GM23338 (cell line): Measurements from ENCODE around the gene KRTAP22-2. TPM values are rescaled to one million over a fixed set of nuclear protein-coding genes. Genes with fewer than 3 reads are reported as not detected.

ENCODE experiments used
- ATAC-seq: fragments of 200-7000 bp; cut with Tn5 transposase; 3 replicates; pipeline ENCODE4 v1.9.1; 2020
- DNase-seq: peaks from one replicate; pipeline ENCODE4 v3.0.0-alpha.2; 2015; ENCODE audit warnings: low spot score
- H2AFZ ChIP-seq: fragments of 200-600 bp; sonication (generic); 2 replicates; pipeline ENCODE4 v1.8.0; 2016; ENCODE audit warnings: antibody characterized with exemption, mild to moderate bottlenecking, moderate library complexity
- H3F3A ChIP-seq: fragments of 200-600 bp; sonication (generic); replicated peaks from 2 replicates; pipeline ENCODE4 v1.8.0; 2017; ENCODE audit warnings: antibody characterized with exemption, mixed run types, low read depth
- H3K27ac ChIP-seq: fragments of 200-600 bp; sonication (generic); 2 replicates; pipeline ENCODE4 v1.6.1; 2016; ENCODE audit warnings: low read depth
- H3K27me3 ChIP-seq: fragments of 200-600 bp; sonication (generic); 2 replicates; pipeline ENCODE4 v1.8.0; 2016; ENCODE audit warnings: mild to moderate bottlenecking, mixed run types, moderate library complexity; ENCODE audit not compliant: insufficient read depth
- H3K36me3 ChIP-seq: fragments of 200-600 bp; sonication (generic); 2 replicates; pipeline ENCODE4 v1.8.0; 2016; ENCODE audit warnings: mild to moderate bottlenecking; ENCODE audit not compliant: insufficient read depth
- H3K4me1 ChIP-seq: fragments of 200-600 bp; sonication (generic); 2 replicates; pipeline ENCODE4 v1.8.0; 2016; ENCODE audit warnings: mild to moderate bottlenecking, moderate library complexity; ENCODE audit not compliant: insufficient read depth
- H3K4me2 ChIP-seq: fragments of 200-600 bp; sonication (generic); 2 replicates; pipeline ENCODE4 v1.7.1; 2017; ENCODE audit warnings: mixed run types
- H3K4me3 ChIP-seq: fragments of 200-600 bp; sonication (generic); 2 replicates; pipeline ENCODE4 v1.6.1; 2016; ENCODE audit warnings: mixed run types
- H3K79me2 ChIP-seq: fragments of 200-600 bp; sonication (generic); replicated peaks from 2 replicates; pipeline ENCODE4 v1.8.0; 2017; ENCODE audit warnings: mild to moderate bottlenecking; ENCODE audit not compliant: insufficient read depth
- H3K9me2 ChIP-seq: fragments of 200-600 bp; sonication (generic); 2 replicates; pipeline ENCODE4 v1.8.0; 2017; ENCODE audit not compliant: insufficient read depth
- H4K20me1 ChIP-seq: fragments of 200-600 bp; sonication (generic); replicated peaks from 2 replicates; pipeline ENCODE4 v1.8.0; 2017; ENCODE audit warnings: mild to moderate bottlenecking; ENCODE audit not compliant: insufficient read depth
- H3K27ac Mint-ChIP-seq: 2 replicates; pipeline ENCODE4 v1.8.0; 2020; ENCODE audit warnings: inconsistent platforms, mild to moderate bottlenecking, moderate library complexity, mixed read lengths
- H3K27me3 Mint-ChIP-seq: 3 replicates; pipeline ENCODE4 v1.8.0; 2022; ENCODE audit warnings: low read depth, mild to moderate bottlenecking, moderate library complexity, mixed read lengths, inconsistent platforms; ENCODE audit not compliant: insufficient read depth, poor library complexity
- H3K36me3 Mint-ChIP-seq: 3 replicates; pipeline ENCODE4 v1.8.0; 2021; ENCODE audit warnings: low read depth, mild to moderate bottlenecking, inconsistent platforms, moderate library complexity, mixed read lengths
- H3K4me1 Mint-ChIP-seq: 3 replicates; pipeline ENCODE4 v1.8.0; 2020; ENCODE audit warnings: mild to moderate bottlenecking, inconsistent platforms, mixed read lengths
- H3K4me3 Mint-ChIP-seq: 3 replicates; pipeline ENCODE4 v1.8.0; 2021; ENCODE audit warnings: moderate library complexity, mild to moderate bottlenecking, inconsistent platforms, mixed read lengths
- H3K9me3 Mint-ChIP-seq: 3 replicates; pipeline ENCODE4 v1.8.0; 2020; ENCODE audit warnings: moderate library complexity, mild to moderate bottlenecking, inconsistent platforms, mixed read lengths
- CREB1 ChIP-seq: fragments of 250-450 bp; sonication (Bioruptor Pico); IDR thresholded peaks from 2 replicates; pipeline ENCODE4 v1.5.0; 2020; ENCODE audit warnings: low read depth, mild to moderate bottlenecking, moderate library complexity
- EZH2 ChIP-seq: fragments of 200-600 bp; sonication (generic); IDR thresholded peaks from one replicate; pipeline ENCODE4 v1.8.0; 2017; ENCODE audit warnings: antibody characterized with exemption, mild to moderate bottlenecking, low read depth; ENCODE audit not compliant: unreplicated experiment
- JUNB ChIP-seq: IDR thresholded peaks from one replicate; pipeline ENCODE4 v1.6.1; 2016; ENCODE audit warnings: antibody characterized with exemption; ENCODE audit not compliant: unreplicated experiment
- NANOG ChIP-seq: IDR thresholded peaks from 2 replicates; pipeline ENCODE4 v1.6.1; 2016; ENCODE audit warnings: antibody characterized with exemption, borderline replicate concordance
- POLR2AphosphoS5 ChIP-seq: IDR thresholded peaks from 2 replicates; pipeline ENCODE4 v1.6.1; 2016; ENCODE audit warnings: antibody characterized with exemption, low read depth
- STAT1 ChIP-seq: IDR thresholded peaks from one replicate; pipeline ENCODE4 v1.6.1; 2016; ENCODE audit warnings: antibody characterized with exemption; ENCODE audit not compliant: unreplicated experiment
- ZNF114 ChIP-seq: fragments of 250-450 bp; sonication (Bioruptor Pico); IDR thresholded peaks from 2 replicates; pipeline ENCODE4 v1.5.0; 2020; ENCODE audit warnings: mild to moderate bottlenecking, moderate library complexity
- ZNF331 ChIP-seq: fragments of 250-450 bp; sonication (Bioruptor Pico); IDR thresholded peaks from 2 replicates; pipeline ENCODE4 v1.5.0; 2020; ENCODE audit warnings: low read depth, mild to moderate bottlenecking, moderate library complexity
- polyA plus RNA-seq: library from polyadenylated mRNA; unstranded; fragments of >200 nt; fragmentation: Nextera tagmentation; extraction: Ambion mirVana; gene quantifications from 2 replicates; pipeline ENCODE4 v1.2.1, GENCODE V29; 2016
- total RNA-seq: library from RNA; depleted of rRNA; stranded (reverse); fragments of >200 nt; shearing (Covaris generic); gene quantifications from 2 replicates; pipeline ENCODE4 v1.2.3, GENCODE V29; 2014
- TF ChIP-seq, protein P1 (sequence below): IDR thresholded peaks from one replicate; pipeline ENCODE4 v1.6.1; 2018; ENCODE audit warnings: antibody characterized with exemption; ENCODE audit not compliant: unreplicated experiment
- TF ChIP-seq, protein P2 (sequence below): fragments of 250-450 bp; sonication (Bioruptor Pico); IDR thresholded peaks from 2 replicates; pipeline ENCODE4 v1.5.0; 2020; ENCODE audit warnings: mild to moderate bottlenecking, moderate library complexity
- TF ChIP-seq, protein P3 (sequence below), 2 experiments: fragments of 200-600 bp in 1 of 2; sonication (generic) in 1 of 2; conservative IDR thresholded peaks; 2 replicates each; pipeline versions ENCODE4 v1.5.1 to v1.6.1; 2016 to 2017; ENCODE audit warnings: antibody characterized with exemption in 2 of 2, low read depth in 2 of 2, mild to moderate bottlenecking in 2 of 2, moderate library complexity in 1 of 2

Gene KRTAP22-2
- total and polyA plus RNA-seq, 2 experiments from 2014 or later, result not detected

DNA sequence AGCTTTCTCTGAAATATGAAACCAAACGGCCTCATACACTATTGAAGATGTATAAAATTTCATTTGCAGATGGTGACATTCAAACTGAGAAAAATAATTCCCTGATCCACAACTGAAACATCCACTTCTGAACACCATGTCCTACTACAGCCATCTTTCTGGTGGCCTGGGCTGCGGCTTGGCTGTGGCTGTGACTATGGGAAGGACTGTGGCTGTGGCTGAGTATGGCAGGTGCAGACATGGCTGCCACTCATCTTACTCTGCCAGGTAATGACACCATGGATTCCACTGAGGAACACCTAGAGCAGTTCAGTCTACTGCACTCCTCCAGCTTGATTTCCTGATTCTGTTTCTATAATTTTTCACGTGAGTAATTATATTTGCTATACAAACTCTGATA lies 30.3 kb upstream of the KRTAP22-2 start, which contains the start of gene KRTAP20-4:
Gene KRTAP20-4, plus strand, starts transcription at position 106 of the 400 bp plus-strand sequence.
- TF ChIP-seq JUNB, result no peak
- peaks cover 8% of the 10 kb centered on the region for H3K9me3 Mint-ChIP-seq
- Histone ChIP-seq H3K79me2 (no peaks in the 10 kb centered on the region), H3K9me2 (peaks cover 3% of the 10 kb centered on the region; the same call in 1 of the 2 replicates), H3K27me3 (no peaks in the 10 kb centered on the region), H2AFZ (no peak within 1 kb of the TSS), H3K4me1 (no peaks in the 10 kb centered on the region; the same call in 1 of the 2 replicates), H3K4me2 (no peak within 1 kb of the TSS), H3K27ac (no peak within 1 kb of the TSS), H4K20me1 (no peaks in the 10 kb centered on the region), H3F3A (no peaks in the 10 kb centered on the region), H3K4me3 (no peak within 1 kb of the TSS), H3K36me3 (no peaks in the 10 kb centered on the region)
- no peak for DNase-seq
- no peaks in the 10 kb centered on the region for H3K4me1 Mint-ChIP-seq
- no peak within 1 kb of the TSS for H3K27ac Mint-ChIP-seq
- no peak within 1 kb of the TSS for H3K4me3 Mint-ChIP-seq
- ATAC-seq, result no peak
- H3K36me3 Mint-ChIP-seq, result 0 out of 3 replicates have a peak, but pooled peaks cover 5% of the 10 kb centered on the region
- H3K27me3 Mint-ChIP-seq, result no peaks in the 10 kb centered on the region

DNA sequence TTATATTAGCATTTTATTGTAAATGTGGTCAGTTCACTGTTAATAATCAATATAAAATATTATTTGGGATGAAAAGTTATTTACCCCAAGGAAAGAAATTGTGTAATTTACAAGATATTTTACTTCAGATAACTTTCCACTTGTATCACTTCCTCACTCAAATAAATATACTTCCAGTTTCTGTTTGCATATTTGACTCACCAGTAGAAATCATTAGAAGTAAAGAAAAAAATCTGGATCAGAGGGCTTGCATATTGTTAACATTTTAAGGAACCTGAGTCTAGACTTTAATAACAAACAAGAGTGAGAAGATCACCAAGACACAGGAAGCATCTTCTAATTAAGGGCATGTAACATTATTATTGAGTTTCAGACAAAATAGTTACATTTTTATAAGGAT lies 29.9 kb upstream of the KRTAP22-2 start:
- DNase-seq (no peak), ATAC-seq (no peak)
- Histone ChIP-seq H3K4me2 (no peak overlapping the region), H3K27me3 (no peaks in the 10 kb centered on the region), H3K79me2 (no peaks in the 10 kb centered on the region), H3K4me3 (no peak overlapping the region), H3K4me1 (no peaks in the 10 kb centered on the region), H3F3A (no peaks in the 10 kb centered on the region), H2AFZ (no peak overlapping the region), H4K20me1 (no peaks in the 10 kb centered on the region), H3K9me2 (no peaks in the 10 kb centered on the region), H3K27ac (no peak overlapping the region), H3K36me3 (no peaks in the 10 kb centered on the region)
- H3K4me3 Mint-ChIP-seq, result no peak overlapping the region
- 0 out of 3 replicates have a peak, but pooled peaks cover 5% of the 10 kb centered on the region for H3K36me3 Mint-ChIP-seq
- H3K27me3 Mint-ChIP-seq, result no peaks in the 10 kb centered on the region
- H3K27ac Mint-ChIP-seq, result no peak overlapping the region
- no peaks in the 10 kb centered on the region for H3K4me1 Mint-ChIP-seq
- H3K9me3 Mint-ChIP-seq, result peaks cover 7% of the 10 kb centered on the region
- TF ChIP-seq, protein P1, sequence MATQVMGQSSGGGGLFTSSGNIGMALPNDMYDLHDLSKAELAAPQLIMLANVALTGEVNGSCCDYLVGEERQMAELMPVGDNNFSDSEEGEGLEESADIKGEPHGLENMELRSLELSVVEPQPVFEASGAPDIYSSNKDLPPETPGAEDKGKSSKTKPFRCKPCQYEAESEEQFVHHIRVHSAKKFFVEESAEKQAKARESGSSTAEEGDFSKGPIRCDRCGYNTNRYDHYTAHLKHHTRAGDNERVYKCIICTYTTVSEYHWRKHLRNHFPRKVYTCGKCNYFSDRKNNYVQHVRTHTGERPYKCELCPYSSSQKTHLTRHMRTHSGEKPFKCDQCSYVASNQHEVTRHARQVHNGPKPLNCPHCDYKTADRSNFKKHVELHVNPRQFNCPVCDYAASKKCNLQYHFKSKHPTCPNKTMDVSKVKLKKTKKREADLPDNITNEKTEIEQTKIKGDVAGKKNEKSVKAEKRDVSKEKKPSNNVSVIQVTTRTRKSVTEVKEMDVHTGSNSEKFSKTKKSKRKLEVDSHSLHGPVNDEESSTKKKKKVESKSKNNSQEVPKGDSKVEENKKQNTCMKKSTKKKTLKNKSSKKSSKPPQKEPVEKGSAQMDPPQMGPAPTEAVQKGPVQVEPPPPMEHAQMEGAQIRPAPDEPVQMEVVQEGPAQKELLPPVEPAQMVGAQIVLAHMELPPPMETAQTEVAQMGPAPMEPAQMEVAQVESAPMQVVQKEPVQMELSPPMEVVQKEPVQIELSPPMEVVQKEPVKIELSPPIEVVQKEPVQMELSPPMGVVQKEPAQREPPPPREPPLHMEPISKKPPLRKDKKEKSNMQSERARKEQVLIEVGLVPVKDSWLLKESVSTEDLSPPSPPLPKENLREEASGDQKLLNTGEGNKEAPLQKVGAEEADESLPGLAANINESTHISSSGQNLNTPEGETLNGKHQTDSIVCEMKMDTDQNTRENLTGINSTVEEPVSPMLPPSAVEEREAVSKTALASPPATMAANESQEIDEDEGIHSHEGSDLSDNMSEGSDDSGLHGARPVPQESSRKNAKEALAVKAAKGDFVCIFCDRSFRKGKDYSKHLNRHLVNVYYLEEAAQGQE, result no peak
- no peak for TF ChIP-seq CREB1 (CRISPR knock-in tag)
- TF ChIP-seq JUNB, result no peak
- no peak for TF ChIP-seq POLR2AphosphoS5
- TF ChIP-seq ZNF114 (CRISPR knock-in tag), result no peak
- no peak for TF ChIP-seq ZNF331 (CRISPR knock-in tag)
- TF ChIP-seq, protein P2, sequence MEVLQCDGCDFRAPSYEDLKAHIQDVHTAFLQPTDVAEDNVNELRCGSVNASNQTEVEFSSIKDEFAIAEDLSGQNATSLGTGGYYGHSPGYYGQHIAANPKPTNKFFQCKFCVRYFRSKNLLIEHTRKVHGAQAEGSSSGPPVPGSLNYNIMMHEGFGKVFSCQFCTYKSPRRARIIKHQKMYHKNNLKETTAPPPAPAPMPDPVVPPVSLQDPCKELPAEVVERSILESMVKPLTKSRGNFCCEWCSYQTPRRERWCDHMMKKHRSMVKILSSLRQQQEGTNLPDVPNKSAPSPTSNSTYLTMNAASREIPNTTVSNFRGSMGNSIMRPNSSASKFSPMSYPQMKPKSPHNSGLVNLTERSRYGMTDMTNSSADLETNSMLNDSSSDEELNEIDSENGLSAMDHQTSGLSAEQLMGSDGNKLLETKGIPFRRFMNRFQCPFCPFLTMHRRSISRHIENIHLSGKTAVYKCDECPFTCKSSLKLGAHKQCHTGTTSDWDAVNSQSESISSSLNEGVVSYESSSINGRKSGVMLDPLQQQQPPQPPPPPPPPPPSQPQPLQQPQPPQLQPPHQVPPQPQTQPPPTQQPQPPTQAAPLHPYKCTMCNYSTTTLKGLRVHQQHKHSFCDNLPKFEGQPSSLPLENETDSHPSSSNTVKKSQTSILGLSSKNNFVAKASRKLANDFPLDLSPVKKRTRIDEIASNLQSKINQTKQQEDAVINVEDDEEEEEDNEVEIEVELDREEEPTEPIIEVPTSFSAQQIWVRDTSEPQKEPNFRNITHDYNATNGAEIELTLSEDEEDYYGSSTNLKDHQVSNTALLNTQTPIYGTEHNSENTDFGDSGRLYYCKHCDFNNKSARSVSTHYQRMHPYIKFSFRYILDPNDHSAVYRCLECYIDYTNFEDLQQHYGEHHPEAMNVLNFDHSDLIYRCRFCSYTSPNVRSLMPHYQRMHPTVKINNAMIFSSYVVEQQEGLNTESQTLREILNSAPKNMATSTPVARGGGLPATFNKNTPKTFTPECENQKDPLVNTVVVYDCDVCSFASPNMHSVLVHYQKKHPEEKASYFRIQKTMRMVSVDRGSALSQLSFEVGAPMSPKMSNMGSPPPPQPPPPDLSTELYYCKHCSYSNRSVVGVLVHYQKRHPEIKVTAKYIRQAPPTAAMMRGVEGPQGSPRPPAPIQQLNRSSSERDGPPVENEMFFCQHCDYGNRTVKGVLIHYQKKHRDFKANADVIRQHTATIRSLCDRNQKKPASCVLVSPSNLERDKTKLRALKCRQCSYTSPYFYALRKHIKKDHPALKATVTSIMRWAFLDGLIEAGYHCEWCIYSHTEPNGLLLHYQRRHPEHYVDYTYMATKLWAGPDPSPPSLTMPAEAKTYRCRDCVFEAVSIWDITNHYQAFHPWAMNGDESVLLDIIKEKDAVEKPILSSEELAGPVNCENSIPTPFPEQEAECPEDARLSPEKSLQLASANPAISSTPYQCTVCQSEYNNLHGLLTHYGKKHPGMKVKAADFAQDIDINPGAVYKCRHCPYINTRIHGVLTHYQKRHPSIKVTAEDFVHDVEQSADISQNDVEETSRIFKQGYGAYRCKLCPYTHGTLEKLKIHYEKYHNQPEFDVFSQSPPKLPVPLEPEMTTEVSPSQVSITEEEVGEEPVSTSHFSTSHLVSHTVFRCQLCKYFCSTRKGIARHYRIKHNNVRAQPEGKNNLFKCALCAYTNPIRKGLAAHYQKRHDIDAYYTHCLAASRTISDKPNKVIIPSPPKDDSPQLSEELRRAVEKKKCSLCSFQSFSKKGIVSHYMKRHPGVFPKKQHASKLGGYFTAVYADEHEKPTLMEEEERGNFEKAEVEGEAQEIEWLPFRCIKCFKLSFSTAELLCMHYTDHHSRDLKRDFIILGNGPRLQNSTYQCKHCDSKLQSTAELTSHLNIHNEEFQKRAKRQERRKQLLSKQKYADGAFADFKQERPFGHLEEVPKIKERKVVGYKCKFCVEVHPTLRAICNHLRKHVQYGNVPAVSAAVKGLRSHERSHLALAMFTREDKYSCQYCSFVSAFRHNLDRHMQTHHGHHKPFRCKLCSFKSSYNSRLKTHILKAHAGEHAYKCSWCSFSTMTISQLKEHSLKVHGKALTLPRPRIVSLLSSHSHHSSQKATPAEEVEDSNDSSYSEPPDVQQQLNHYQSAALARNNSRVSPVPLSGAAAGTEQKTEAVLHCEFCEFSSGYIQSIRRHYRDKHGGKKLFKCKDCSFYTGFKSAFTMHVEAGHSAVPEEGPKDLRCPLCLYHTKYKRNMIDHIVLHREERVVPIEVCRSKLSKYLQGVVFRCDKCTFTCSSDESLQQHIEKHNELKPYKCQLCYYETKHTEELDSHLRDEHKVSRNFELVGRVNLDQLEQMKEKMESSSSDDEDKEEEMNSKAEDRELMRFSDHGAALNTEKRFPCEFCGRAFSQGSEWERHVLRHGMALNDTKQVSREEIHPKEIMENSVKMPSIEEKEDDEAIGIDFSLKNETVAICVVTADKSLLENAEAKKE (CRISPR knock-in tag), result no peak
- TF ChIP-seq EZH2, result no peak
- TF ChIP-seq, protein P3, sequence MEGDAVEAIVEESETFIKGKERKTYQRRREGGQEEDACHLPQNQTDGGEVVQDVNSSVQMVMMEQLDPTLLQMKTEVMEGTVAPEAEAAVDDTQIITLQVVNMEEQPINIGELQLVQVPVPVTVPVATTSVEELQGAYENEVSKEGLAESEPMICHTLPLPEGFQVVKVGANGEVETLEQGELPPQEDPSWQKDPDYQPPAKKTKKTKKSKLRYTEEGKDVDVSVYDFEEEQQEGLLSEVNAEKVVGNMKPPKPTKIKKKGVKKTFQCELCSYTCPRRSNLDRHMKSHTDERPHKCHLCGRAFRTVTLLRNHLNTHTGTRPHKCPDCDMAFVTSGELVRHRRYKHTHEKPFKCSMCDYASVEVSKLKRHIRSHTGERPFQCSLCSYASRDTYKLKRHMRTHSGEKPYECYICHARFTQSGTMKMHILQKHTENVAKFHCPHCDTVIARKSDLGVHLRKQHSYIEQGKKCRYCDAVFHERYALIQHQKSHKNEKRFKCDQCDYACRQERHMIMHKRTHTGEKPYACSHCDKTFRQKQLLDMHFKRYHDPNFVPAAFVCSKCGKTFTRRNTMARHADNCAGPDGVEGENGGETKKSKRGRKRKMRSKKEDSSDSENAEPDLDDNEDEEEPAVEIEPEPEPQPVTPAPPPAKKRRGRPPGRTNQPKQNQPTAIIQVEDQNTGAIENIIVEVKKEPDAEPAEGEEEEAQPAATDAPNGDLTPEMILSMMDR (conservative IDR thresholded peaks at IDR 0.05; ENCODE audit: low read depth in 2 of 2), result no peak
- TF ChIP-seq STAT1, result no peak
- TF ChIP-seq NANOG, result no peak
